HepG2 (cell line): ENCODE measurements around the gene DRAM1. TPM values are rescaled to one million over a fixed set of nuclear protein-coding genes. Genes with fewer than 3 reads are reported as not detected.
A peak's percentile ranks its signal among the peaks of the same experiment; 100 is the strongest.

ENCODE experiments used
- ATAC-seq: fragments of 200-7000 bp; cut with Tn5 transposase; 3 replicates; pipeline ENCODE4 v1.9.1; 2020; ENCODE audit warnings: mild to moderate bottlenecking, moderate library complexity
- BruUV-seq: library from RNA; stranded (reverse); fragments of 400-500 nt; replicated peaks from 2 replicates; lab custom pipeline; 2021; lab: Mats Ljungman, UMichigan
- CTCF ChIA-PET: fragments of 300-600 bp; formaldehyde crosslinking; extraction: SDS; loops from one replicate; lab custom pipeline; 2021; ENCODE audit warnings: low total read pairs, inconsistent platforms, low intra/inter-chr PET ratio; lab: Yijun Ruan, JAX
- POLR2A ChIA-PET: fragments of 350-600 bp; sonication (Branson Sonifier 250); formaldehyde crosslinking; loops from one replicate; lab custom pipeline; 2020; ENCODE audit warnings: antibody characterized with exemption, inconsistent platforms; lab: Yijun Ruan, JAX
- DNase-seq: peaks from one replicate; pipeline ENCODE4 v3.0.0-alpha.2; 2015; ENCODE audit warnings: low spot score
- FAIRE-seq: peaks from 3 replicates; lab custom pipeline; 2011; peaks lifted over from hg19 to GRCh38; lab: Jason Lieb, UNC
- H2AFZ ChIP-seq: one replicate; pipeline ENCODE4 v1.6.1; 2011; ENCODE audit warnings: low read length, inconsistent platforms
- H3K27ac ChIP-seq: fragments of 300-600 bp; 3 replicates; pipeline ENCODE4 v1.8.0; 2011; ENCODE audit warnings: mixed run types, mild to moderate bottlenecking, mixed read lengths, low read length, inconsistent platforms; ENCODE audit not compliant: insufficient read depth; ENCODE audit errors: extremely low read length
- H3K27me3 ChIP-seq, 2 experiments: fragments of 200-600 bp in 1 of 2; 2 replicates in 1 of 2; 3 replicates in 1 of 2; pipeline versions ENCODE4 v1.6.0 to v1.8.0; 2011; ENCODE audit warnings: low read length in 2 of 2, mild to moderate bottlenecking in 2 of 2, moderate library complexity in 2 of 2, inconsistent platforms in 1 of 2; ENCODE audit not compliant: insufficient read depth in 2 of 2, control insufficient read depth in 1 of 2
- H3K36me3 ChIP-seq, 2 experiments: fragments of 200-600 bp in 1 of 2; replicated peaks in 1 of 2; 2 replicates in 1 of 2; 3 replicates in 1 of 2; pipeline versions ENCODE4 v1.5.1 to v1.8.0; 2011; ENCODE audit warnings: low read length in 2 of 2, inconsistent platforms in 1 of 2; ENCODE audit not compliant: insufficient read depth in 2 of 2, control insufficient read depth in 1 of 2
- H3K4me1 ChIP-seq: 2 replicates; pipeline ENCODE4 v1.5.1; 2012; ENCODE audit warnings: low read length, inconsistent platforms; ENCODE audit not compliant: insufficient read depth
- H3K4me2 ChIP-seq: 2 replicates; pipeline ENCODE4 v1.6.0; 2011; ENCODE audit warnings: low read depth, low read length, inconsistent platforms
- H3K4me3 ChIP-seq, 3 experiments: fragments of 200-600 bp in 1 of 3; sonication (generic), shearing (Covaris generic) in 1 of 3; replicated peaks in 1 of 3; 2 replicates each; pipeline ENCODE4 v1.5.1; 2011 to 2016; ENCODE audit warnings: low read length in 3 of 3, inconsistent platforms in 2 of 3, low read depth in 2 of 3, mild to moderate bottlenecking in 2 of 3, control low read depth in 1 of 3, mixed read lengths in 1 of 3; ENCODE audit not compliant: insufficient read depth in 1 of 3
- H3K79me2 ChIP-seq: one replicate; pipeline ENCODE4 v1.6.1; 2011; ENCODE audit warnings: low read length, inconsistent platforms; ENCODE audit not compliant: insufficient read depth
- H3K9ac ChIP-seq: 2 replicates; pipeline ENCODE4 v1.6.0; 2011; ENCODE audit warnings: mild to moderate bottlenecking, low read depth, low read length, inconsistent platforms; ENCODE audit not compliant: insufficient read depth
- H3K9me3 ChIP-seq: 2 replicates; pipeline ENCODE4 v1.5.1; 2012; ENCODE audit warnings: mild to moderate bottlenecking, low read length
- H4K20me1 ChIP-seq: 2 replicates; pipeline ENCODE4 v1.6.0; 2011; ENCODE audit warnings: inconsistent platforms, mild to moderate bottlenecking, low read length, moderate library complexity; ENCODE audit not compliant: insufficient read depth
- FLYWCH1 ChIP-seq: sonication (generic); formaldehyde crosslinking; IDR thresholded peaks from 2 replicates; pipeline ENCODE4 v1.8.1; 2023; ENCODE audit warnings: mild to moderate bottlenecking, missing genetic modification reagents
- HOMEZ ChIP-seq: IDR thresholded peaks from 2 replicates; pipeline ENCODE4 v1.6.1; 2016; ENCODE audit warnings: low read depth
- RFX1 ChIP-seq: fragments of 450-650 bp; IDR thresholded peaks from 2 replicates; pipeline ENCODE4 v1.6.1; 2017
- RXRA ChIP-seq: sonication (generic); formaldehyde crosslinking; IDR thresholded peaks from 2 replicates; pipeline ENCODE4 v1.5.1; 2020; ENCODE audit warnings: missing genetic modification reagents
- ZNF512 ChIP-seq: sonication (generic); formaldehyde crosslinking; IDR thresholded peaks from 2 replicates; pipeline ENCODE4 v1.4.0; 2020; ENCODE audit warnings: mild to moderate bottlenecking, missing genetic modification reagents
- WGBS: methylation state at CpG from one replicate; pipeline ENCODE4 v1.1.6; 2017; ENCODE audit warnings: low lambda C conversion rate; 5-methylcytosine and 5-hydroxymethylcytosine counted together
- in situ Hi-C: cut with HindIII; loops from 2 replicates; pipeline ENCODE4 v1.10.0; 2017; ENCODE audit warnings: low pct_unique_long_range_greater_than_20kb; ENCODE audit not compliant: extremely low pct_ligation_motif_present
- intact Hi-C: fragments of 100-400 bp; cut with micrococcal nuclease; formaldehyde crosslinking; loops from one replicate; pipeline ENCODE4 v1.10.0; 2022; ENCODE audit not compliant: unreplicated experiment
- polyA plus RNA-seq, 8 experiments: library from polyadenylated mRNA; depleted of rRNA in 3 of 8; stranded (reverse) in 7 of 8; unstranded in 1 of 8; fragments of >200 nt; fragmentation: Illumina TruSeq in 4 of 8; extraction: Trizol in 4 of 8; gene quantifications; 2 replicates each; pipeline versions ENCODE4 v1.2.1 to v1.2.3, GENCODE V29; 2011 to 2016; ENCODE audit warnings: low read depth in 4 of 8, missing spikeins in 1 of 8, mixed read lengths in 1 of 8; ENCODE audit not compliant: insufficient read depth in 1 of 8
- total RNA-seq, 5 experiments: library from RNA; depleted of rRNA; stranded (reverse); fragments of >200 nt; fragmentation: Illumina TruSeq; extraction: Trizol; gene quantifications; 2 replicates each; pipeline ENCODE4 v1.2.3, GENCODE V29; 2016; ENCODE audit warnings: low read depth in 1 of 5

Gene DRAM1
- total and polyA plus RNA-seq, 2 of the 13 experiments (the other 11 are each of a cell fraction or from before 2014, with no cell fraction given): 20.9 to 32.6 TPM

- H3K4me2 ChIP-seq: no peak overlapping the region
- no peak overlapping the region for H3K9ac ChIP-seq
- no peak overlapping the region for H3K27ac ChIP-seq
- no peak overlapping the region for H2AFZ ChIP-seq
- in situ Hi-C loops (no loop called here), intact Hi-C loops (no loop called here)
- H4K20me1 ChIP-seq: no peaks in the 10 kb centered on the region
- FAIRE-seq (no peak), ATAC-seq (no peak), DNase-seq (no peak)
- peaks cover 7% of the 10 kb centered on the region for H3K4me1 ChIP-seq
- WGBS: 44% methylated on average over 4 of the region's 4 CpGs
- H3K36me3 ChIP-seq: no peaks in the 10 kb centered on the region
- no peaks in the 10 kb centered on the region for H3K9me3 ChIP-seq
- POLR2A ChIA-PET: no interaction called here
- no TSS peak for BruUV-seq
- peak; percentile 83 for TF ChIP-seq ZNF512 (CRISPR knock-in tag)
- no peak for TF ChIP-seq FLYWCH1
- TF ChIP-seq HOMEZ (CRISPR knock-in tag): no peak
- CTCF ChIA-PET: no interaction called here
- H3K79me2 ChIP-seq: no peaks in the 10 kb centered on the region
- no peak overlapping the region for H3K4me3 ChIP-seq
- H3K27me3 ChIP-seq: no peaks in the 10 kb centered on the region; a peak in 2 of 5 replicates
These were observed 36.3 kb upstream of the DRAM1 start for GRCh38 chr12:101841069-101841468.

- TF ChIP-seq RXRA (CRISPR knock-in tag) (no peak), RFX1 (peak; percentile 36; the same call in 1 of the 2 replicates)
- Histone ChIP-seq H3K4me2 (no peak overlapping the region), H3K9me3 (no peaks in the 10 kb centered on the region), H3K4me3 (no peak overlapping the region), H3K4me1 (peaks cover 2% of the 10 kb centered on the region), H3K27ac (no peak overlapping the region), H3K79me2 (no peaks in the 10 kb centered on the region), H3K9ac (no peak overlapping the region), H4K20me1 (no peaks in the 10 kb centered on the region), H2AFZ (no peak overlapping the region), H3K27me3 (no peaks in the 10 kb centered on the region; a peak in 2 of 5 replicates), H3K36me3 (no peaks in the 10 kb centered on the region)
- 49% methylated on average over 5 of the region's 5 CpGs for WGBS
- POLR2A ChIA-PET: no interaction called here
- FAIRE-seq (no peak), ATAC-seq (no peak), DNase-seq (no peak)
- intact Hi-C loops (no loop called here), in situ Hi-C loops (no loop called here)
- BruUV-seq: no TSS peak
- CTCF ChIA-PET: no interaction called here
These were observed 32.2 kb upstream of the DRAM1 start for GRCh38 chr12:101845137-101845711.
